Neural progenitor cell (in vitro differentiated cells): ENCODE measurements around the gene ENPP1. TPM values are rescaled to one million over a fixed set of nuclear protein-coding genes. Genes with fewer than 3 reads are reported as not detected.

Experiments used
- DNase-seq: peaks from one replicate; pipeline ENCODE4 v3.0.0-alpha.2; 2016; ENCODE audit warnings: low spot score
- H2AFZ ChIP-seq: fragments of 200-600 bp; sonication (generic); replicated peaks from 2 replicates; pipeline ENCODE4 v1.6.1; 2016; ENCODE audit warnings: antibody characterized with exemption
- H3F3A ChIP-seq: fragments of 200-600 bp; sonication (generic); 2 replicates; pipeline ENCODE4 v1.6.1; 2016; ENCODE audit warnings: antibody characterized with exemption, low read depth
- H3K27ac ChIP-seq: fragments of 200-600 bp; sonication (generic); 2 replicates; pipeline ENCODE4 v1.5.1; 2016; ENCODE audit warnings: mild to moderate bottlenecking
- H3K27me3 ChIP-seq: fragments of 200-600 bp; sonication (generic); 2 replicates; pipeline ENCODE4 v1.6.1; 2016; ENCODE audit warnings: mild to moderate bottlenecking, moderate library complexity
- H3K36me3 ChIP-seq: fragments of 200-600 bp; sonication (generic); 2 replicates; pipeline ENCODE4 v1.5.1; 2016
- H3K4me1 ChIP-seq: fragments of 200-600 bp; sonication (generic); 2 replicates; pipeline ENCODE4 v1.6.1; 2016; ENCODE audit warnings: mixed run types
- H3K4me2 ChIP-seq: fragments of 200-600 bp; sonication (generic); 2 replicates; pipeline ENCODE4 v1.6.1; 2016
- H3K4me3 ChIP-seq: fragments of 200-600 bp; sonication (generic); 2 replicates; pipeline ENCODE4 v1.5.1; 2016
- H3K79me2 ChIP-seq: fragments of 200-600 bp; sonication (generic); 2 replicates; pipeline ENCODE4 v1.6.1; 2016; ENCODE audit warnings: low read depth
- H3K9ac ChIP-seq: fragments of 200-600 bp; sonication (generic); 2 replicates; pipeline ENCODE4 v1.6.1; 2016
- H3K9me3 ChIP-seq: fragments of 200-600 bp; sonication (generic); 2 replicates; pipeline ENCODE4 v1.5.1; 2016; ENCODE audit warnings: low read depth
- H4K20me1 ChIP-seq: fragments of 200-600 bp; sonication (generic); 2 replicates; pipeline ENCODE4 v1.6.1; 2016; ENCODE audit warnings: low read depth
- H3K27ac Mint-ChIP-seq: 3 replicates; pipeline ENCODE4 v1.8.0; 2021; ENCODE audit warnings: mixed read lengths
- H3K27me3 Mint-ChIP-seq: 2 replicates; pipeline ENCODE4 v1.8.0; 2022; ENCODE audit warnings: low read depth, mild to moderate bottlenecking, inconsistent platforms, moderate library complexity, mixed read lengths; ENCODE audit not compliant: insufficient read depth
- H3K36me3 Mint-ChIP-seq: 3 replicates; pipeline ENCODE4 v1.8.0; 2021; ENCODE audit warnings: mixed read lengths
- H3K4me1 Mint-ChIP-seq: 3 replicates; pipeline ENCODE4 v1.8.0; 2021; ENCODE audit warnings: mixed read lengths
- H3K4me3 Mint-ChIP-seq: 3 replicates; pipeline ENCODE4 v1.8.0; 2021; ENCODE audit warnings: mild to moderate bottlenecking, moderate library complexity, mixed read lengths
- H3K9me3 Mint-ChIP-seq: 3 replicates; pipeline ENCODE4 v1.8.0; 2020; ENCODE audit warnings: mixed read lengths
- CTCF ChIP-seq: fragments of 200-600 bp; sonication (generic); IDR thresholded peaks from 2 replicates; pipeline ENCODE4 v1.5.1; 2017; ENCODE audit warnings: antibody characterized with exemption, mild to moderate bottlenecking
- EZH2 ChIP-seq: fragments of 200-600 bp; sonication (generic); IDR thresholded peaks from 2 replicates; pipeline ENCODE4 v1.6.1; 2017; ENCODE audit warnings: antibody characterized with exemption, mild to moderate bottlenecking, moderate library complexity
- EZH2phosphoT487 ChIP-seq: fragments of 200-600 bp; sonication (generic); IDR thresholded peaks from 2 replicates; pipeline ENCODE4 v1.6.1; 2017; ENCODE audit warnings: antibody characterized with exemption
- total RNA-seq: library from RNA; depleted of rRNA; stranded (reverse); fragments of >200 nt; gene quantifications from 2 replicates; pipeline ENCODE4 v1.2.3, GENCODE V29; 2015; ENCODE audit warnings: low replicate concordance

ENPP1 gene
- total RNA-seq, 1 donor from 2014 or later: 9.7 TPM

GRCh38 chr6:131770776-131771175, 37.0 kb upstream of the ENPP1 start:
- Histone ChIP-seq H2AFZ (no peak overlapping the region), H3K79me2 (no peaks in the 10 kb centered on the region), H3K36me3 (no peaks in the 10 kb centered on the region), H3F3A (no peaks in the 10 kb centered on the region), H3K4me3 (no peak overlapping the region), H3K9me3 (no peaks in the 10 kb centered on the region), H3K27me3 (no peaks in the 10 kb centered on the region), H3K9ac (no peak overlapping the region), H4K20me1 (no peaks in the 10 kb centered on the region), H3K27ac (no peak overlapping the region), H3K4me1 (no peaks in the 10 kb centered on the region), H3K4me2 (no peak overlapping the region)
- Mint-ChIP-seq H3K4me1 (no peaks in the 10 kb centered on the region), H3K27me3 (peaks cover 3% of the 10 kb centered on the region), H3K36me3 (no peaks in the 10 kb centered on the region), H3K4me3 (no peak overlapping the region), H3K27ac (no peak overlapping the region), H3K9me3 (no peaks in the 10 kb centered on the region)
- TF ChIP-seq EZH2 (no peak), CTCF (no peak), EZH2phosphoT487 (no peak)
- DNase-seq: no peak

GRCh38 chr6:131773284-131773950, 34.4 kb upstream of the ENPP1 start:
- H3K36me3 Mint-ChIP-seq: no peaks in the 10 kb centered on the region
- no peak overlapping the region for H3K27ac Mint-ChIP-seq
- H4K20me1 ChIP-seq: no peaks in the 10 kb centered on the region
- no peaks in the 10 kb centered on the region for H3K9me3 ChIP-seq
- peaks cover 5% of the 10 kb centered on the region for H3K27me3 Mint-ChIP-seq
- H3K36me3 ChIP-seq: no peaks in the 10 kb centered on the region
- no peak overlapping the region for H2AFZ ChIP-seq
- H3K4me1 Mint-ChIP-seq: no peaks in the 10 kb centered on the region
- no peaks in the 10 kb centered on the region for H3K79me2 ChIP-seq
- H3K4me3 ChIP-seq: no peak overlapping the region
- H3K27ac ChIP-seq: no peak overlapping the region
- DNase-seq: no peak
- no peaks in the 10 kb centered on the region for H3F3A ChIP-seq
- H3K4me3 Mint-ChIP-seq: no peak overlapping the region
- H3K4me1 ChIP-seq: no peaks in the 10 kb centered on the region
- H3K9me3 Mint-ChIP-seq: no peaks in the 10 kb centered on the region
- no peaks in the 10 kb centered on the region for H3K27me3 ChIP-seq
- no peak overlapping the region for H3K9ac ChIP-seq
- TF ChIP-seq EZH2 (no peak), CTCF (no peak), EZH2phosphoT487 (no peak)
- no peak overlapping the region for H3K4me2 ChIP-seq

- Histone ChIP-seq H4K20me1 (no peaks in the 10 kb centered on the region), H3K9me3 (no peaks in the 10 kb centered on the region), H3K4me3 (no peak overlapping the region), H2AFZ (no peak overlapping the region), H3K27ac (no peak overlapping the region), H3K4me1 (no peaks in the 10 kb centered on the region), H3K27me3 (no peaks in the 10 kb centered on the region), H3K79me2 (no peaks in the 10 kb centered on the region), H3K9ac (no peak overlapping the region), H3K4me2 (no peak overlapping the region), H3F3A (no peaks in the 10 kb centered on the region), H3K36me3 (no peaks in the 10 kb centered on the region)
- no peaks in the 10 kb centered on the region for H3K4me1 Mint-ChIP-seq
- peaks cover 5% of the 10 kb centered on the region for H3K27me3 Mint-ChIP-seq
- H3K9me3 Mint-ChIP-seq: no peaks in the 10 kb centered on the region
- no peak overlapping the region for H3K4me3 Mint-ChIP-seq
- DNase-seq: no peak
- H3K36me3 Mint-ChIP-seq: no peaks in the 10 kb centered on the region
- H3K27ac Mint-ChIP-seq: no peak overlapping the region
- no peak for TF ChIP-seq EZH2
- no peak for TF ChIP-seq EZH2phosphoT487
- TF ChIP-seq CTCF: no peak
These were observed 31.9 kb upstream of the ENPP1 start for GRCh38 chr6:131775886-131776285.
